Ishikawa (cell line): ENCODE data around the gene MAML2.
A peak's percentile ranks its signal among the peaks of the same experiment; 100 is the strongest.

ENCODE experiments used
- CEBPB ChIP-seq: IDR thresholded peaks from 2 replicates; pipeline ENCODE4 v1.6.1; 2012
- CREB1 ChIP-seq: IDR thresholded peaks from 2 replicates; pipeline ENCODE4 v1.6.1; 2012; ENCODE audit warnings: low read depth
- EGR1 ChIP-seq: IDR thresholded peaks from 2 replicates; pipeline ENCODE4 v1.6.1; 2012
- EP300 ChIP-seq: IDR thresholded peaks from 2 replicates; pipeline ENCODE4 v1.6.1; 2012; ENCODE audit warnings: borderline replicate concordance
- FOXM1 ChIP-seq: IDR thresholded peaks from 2 replicates; pipeline ENCODE4 v1.6.1; 2012; ENCODE audit warnings: low read depth, borderline replicate concordance
- MAX ChIP-seq: IDR thresholded peaks from 2 replicates; pipeline ENCODE4 v1.6.1; 2012
- NFIC ChIP-seq: IDR thresholded peaks from 2 replicates; pipeline ENCODE4 v1.6.1; 2012
- RAD21 ChIP-seq: IDR thresholded peaks from 2 replicates; pipeline ENCODE4 v1.6.1; 2012; ENCODE audit warnings: low read depth
- REST ChIP-seq: IDR thresholded peaks from 2 replicates; pipeline ENCODE4 v1.6.1; 2012; ENCODE audit warnings: low read depth, mild to moderate bottlenecking
- TAF1 ChIP-seq: IDR thresholded peaks from 2 replicates; pipeline ENCODE4 v1.6.1; 2012; ENCODE audit warnings: low read depth, mild to moderate bottlenecking
- TCF12 ChIP-seq: IDR thresholded peaks from 2 replicates; pipeline ENCODE4 v1.6.1; 2012; ENCODE audit warnings: low read depth
- TEAD4 ChIP-seq: IDR thresholded peaks from 2 replicates; pipeline ENCODE4 v1.6.1; 2012
- USF1 ChIP-seq: IDR thresholded peaks from 2 replicates; pipeline ENCODE4 v1.6.1; 2012
- YY1 ChIP-seq: IDR thresholded peaks from 2 replicates; pipeline ENCODE4 v1.6.1; 2012; ENCODE audit warnings: low read depth
- ZBTB7A ChIP-seq: IDR thresholded peaks from 2 replicates; pipeline ENCODE4 v1.6.1; 2012; ENCODE audit warnings: low read depth

MAML2 gene

GRCh38 chr11:96036863-96037262, 306.1 kb downstream of the MAML2 start:
- peak; percentile 8; the same call in 1 of the 2 replicates for TF ChIP-seq NFIC
- no peak for TF ChIP-seq YY1

- TF ChIP-seq CEBPB (no peak), TCF12 (no peak), TAF1 (no peak), RAD21 (no peak), NFIC (no peak), YY1 (no peak), EP300 (no peak), CREB1 (no peak)
Measured at GRCh38 chr11:96035740-96036078, 307.3 kb downstream of the MAML2 start.

- no peak for TF ChIP-seq USF1
- no peak for TF ChIP-seq TAF1
- no peak for TF ChIP-seq RAD21
- TF ChIP-seq NFIC = no peak
- no peak for TF ChIP-seq TEAD4
- no peak for TF ChIP-seq ZBTB7A
Measured at GRCh38 chr11:96035031-96035739, 307.8 kb downstream of the MAML2 start.

GRCh38 chr11:96033599-96033998, 309.4 kb downstream of the MAML2 start:
- no peak for TF ChIP-seq REST
- no peak for TF ChIP-seq CREB1
- TF ChIP-seq TCF12 = no peak
- TF ChIP-seq YY1 = no peak
- no peak for TF ChIP-seq TEAD4
- TF ChIP-seq EGR1 = no peak
- no peak for TF ChIP-seq FOXM1
- TF ChIP-seq MAX = no peak
- no peak for TF ChIP-seq EP300
- TF ChIP-seq TAF1 = no peak
- no peak for TF ChIP-seq ZBTB7A
- no peak for TF ChIP-seq CEBPB
- TF ChIP-seq USF1 = no peak
- TF ChIP-seq NFIC = no peak
- no peak for TF ChIP-seq RAD21

GRCh38 chr11:96033095-96033494, 309.9 kb downstream of the MAML2 start:
- TF ChIP-seq ZBTB7A (no peak), CREB1 (no peak), YY1 (no peak), CEBPB (no peak), USF1 (no peak), FOXM1 (no peak), NFIC (no peak), TCF12 (no peak), REST (no peak), TEAD4 (no peak), RAD21 (no peak), EP300 (no peak), EGR1 (no peak), MAX (no peak)

- no peak for TF ChIP-seq FOXM1
- TF ChIP-seq MAX = no peak
- no peak for TF ChIP-seq CREB1
- no peak for TF ChIP-seq TEAD4
- no peak for TF ChIP-seq YY1
- TF ChIP-seq USF1 = no peak
- TF ChIP-seq REST = no peak
- no peak for TF ChIP-seq NFIC
- no peak for TF ChIP-seq TCF12
- TF ChIP-seq TAF1 = no peak
- TF ChIP-seq EGR1 = no peak
Measured at GRCh38 chr11:96028746-96029145, 314.2 kb downstream of the MAML2 start.
